Loucy (cell line): ENCODE results near the gene OGFR.

Experiments
- CTCF ChIP-seq: fragments of 200-600 bp; sonication (generic); conservative IDR thresholded peaks from 2 replicates; pipeline ENCODE4 v1.5.1; 2014; ENCODE audit warnings: mild to moderate bottlenecking, antibody characterized with exemption, low read length
- EZH2phosphoT487 ChIP-seq: fragments of 200-600 bp; IDR thresholded peaks from 2 replicates; pipeline ENCODE4 v1.6.1; 2018; ENCODE audit warnings: antibody characterized with exemption, mild to moderate bottlenecking, moderate library complexity, borderline replicate concordance

GRCh38 chr20:62828051-62828450 is 23.4 kb downstream of the OGFR start:
- TF ChIP-seq CTCF (no peak), EZH2phosphoT487 (no peak)
